GM23338 (cell line): Measurements from ENCODE around the gene FTO. TPM values are rescaled to one million over a fixed set of nuclear protein-coding genes. Genes with fewer than 3 reads are reported as not detected.

Source experiments
- ATAC-seq: fragments of 200-7000 bp; cut with Tn5 transposase; 3 replicates; pipeline ENCODE4 v1.9.1; 2020
- DNase-seq: peaks from one replicate; pipeline ENCODE4 v3.0.0-alpha.2; 2015; ENCODE audit warnings: low spot score
- H2AFZ ChIP-seq: fragments of 200-600 bp; sonication (generic); 2 replicates; pipeline ENCODE4 v1.8.0; 2016; ENCODE audit warnings: antibody characterized with exemption, mild to moderate bottlenecking, moderate library complexity
- H3F3A ChIP-seq: fragments of 200-600 bp; sonication (generic); replicated peaks from 2 replicates; pipeline ENCODE4 v1.8.0; 2017; ENCODE audit warnings: antibody characterized with exemption, mixed run types, low read depth
- H3K27ac ChIP-seq: fragments of 200-600 bp; sonication (generic); 2 replicates; pipeline ENCODE4 v1.6.1; 2016; ENCODE audit warnings: low read depth
- H3K27me3 ChIP-seq: fragments of 200-600 bp; sonication (generic); 2 replicates; pipeline ENCODE4 v1.8.0; 2016; ENCODE audit warnings: mild to moderate bottlenecking, mixed run types, moderate library complexity; ENCODE audit not compliant: insufficient read depth
- H3K36me3 ChIP-seq: fragments of 200-600 bp; sonication (generic); 2 replicates; pipeline ENCODE4 v1.8.0; 2016; ENCODE audit warnings: mild to moderate bottlenecking; ENCODE audit not compliant: insufficient read depth
- H3K4me1 ChIP-seq: fragments of 200-600 bp; sonication (generic); 2 replicates; pipeline ENCODE4 v1.8.0; 2016; ENCODE audit warnings: mild to moderate bottlenecking, moderate library complexity; ENCODE audit not compliant: insufficient read depth
- H3K4me2 ChIP-seq: fragments of 200-600 bp; sonication (generic); 2 replicates; pipeline ENCODE4 v1.7.1; 2017; ENCODE audit warnings: mixed run types
- H3K4me3 ChIP-seq: fragments of 200-600 bp; sonication (generic); 2 replicates; pipeline ENCODE4 v1.6.1; 2016; ENCODE audit warnings: mixed run types
- H3K79me2 ChIP-seq: fragments of 200-600 bp; sonication (generic); replicated peaks from 2 replicates; pipeline ENCODE4 v1.8.0; 2017; ENCODE audit warnings: mild to moderate bottlenecking; ENCODE audit not compliant: insufficient read depth
- H3K9me2 ChIP-seq: fragments of 200-600 bp; sonication (generic); 2 replicates; pipeline ENCODE4 v1.8.0; 2017; ENCODE audit not compliant: insufficient read depth
- H4K20me1 ChIP-seq: fragments of 200-600 bp; sonication (generic); replicated peaks from 2 replicates; pipeline ENCODE4 v1.8.0; 2017; ENCODE audit warnings: mild to moderate bottlenecking; ENCODE audit not compliant: insufficient read depth
- H3K27ac Mint-ChIP-seq: 2 replicates; pipeline ENCODE4 v1.8.0; 2020; ENCODE audit warnings: inconsistent platforms, mild to moderate bottlenecking, moderate library complexity, mixed read lengths
- H3K27me3 Mint-ChIP-seq: 3 replicates; pipeline ENCODE4 v1.8.0; 2022; ENCODE audit warnings: low read depth, mild to moderate bottlenecking, moderate library complexity, mixed read lengths, inconsistent platforms; ENCODE audit not compliant: insufficient read depth, poor library complexity
- H3K36me3 Mint-ChIP-seq: 3 replicates; pipeline ENCODE4 v1.8.0; 2021; ENCODE audit warnings: low read depth, mild to moderate bottlenecking, inconsistent platforms, moderate library complexity, mixed read lengths
- H3K4me1 Mint-ChIP-seq: 3 replicates; pipeline ENCODE4 v1.8.0; 2020; ENCODE audit warnings: mild to moderate bottlenecking, inconsistent platforms, mixed read lengths
- H3K4me3 Mint-ChIP-seq: 3 replicates; pipeline ENCODE4 v1.8.0; 2021; ENCODE audit warnings: moderate library complexity, mild to moderate bottlenecking, inconsistent platforms, mixed read lengths
- H3K9me3 Mint-ChIP-seq: 3 replicates; pipeline ENCODE4 v1.8.0; 2020; ENCODE audit warnings: moderate library complexity, mild to moderate bottlenecking, inconsistent platforms, mixed read lengths
- CREB1 ChIP-seq: fragments of 250-450 bp; sonication (Bioruptor Pico); IDR thresholded peaks from 2 replicates; pipeline ENCODE4 v1.5.0; 2020; ENCODE audit warnings: low read depth, mild to moderate bottlenecking, moderate library complexity
- CTCF ChIP-seq, 2 experiments: fragments of 200-600 bp in 1 of 2; sonication (generic) in 1 of 2; conservative IDR thresholded peaks; 2 replicates each; pipeline versions ENCODE4 v1.5.1 to v1.6.1; 2016 to 2017; ENCODE audit warnings: antibody characterized with exemption in 2 of 2, low read depth in 2 of 2, mild to moderate bottlenecking in 2 of 2, moderate library complexity in 1 of 2
- ETS1 ChIP-seq: IDR thresholded peaks from 2 replicates; pipeline ENCODE4 v1.6.1; 2016; ENCODE audit warnings: antibody characterized with exemption
- EZH2 ChIP-seq: fragments of 200-600 bp; sonication (generic); IDR thresholded peaks from one replicate; pipeline ENCODE4 v1.8.0; 2017; ENCODE audit warnings: antibody characterized with exemption, mild to moderate bottlenecking, low read depth; ENCODE audit not compliant: unreplicated experiment
- EZH2phosphoT487 ChIP-seq: fragments of 200-600 bp; sonication (generic); IDR thresholded peaks from one replicate; pipeline ENCODE4 v1.8.1; 2018; ENCODE audit warnings: antibody characterized with exemption; ENCODE audit not compliant: unreplicated experiment
- JUNB ChIP-seq: IDR thresholded peaks from one replicate; pipeline ENCODE4 v1.6.1; 2016; ENCODE audit warnings: antibody characterized with exemption; ENCODE audit not compliant: unreplicated experiment
- NANOG ChIP-seq: IDR thresholded peaks from 2 replicates; pipeline ENCODE4 v1.6.1; 2016; ENCODE audit warnings: antibody characterized with exemption, borderline replicate concordance
- POLR2AphosphoS5 ChIP-seq: IDR thresholded peaks from 2 replicates; pipeline ENCODE4 v1.6.1; 2016; ENCODE audit warnings: antibody characterized with exemption, low read depth
- REST ChIP-seq: IDR thresholded peaks from one replicate; pipeline ENCODE4 v1.6.1; 2018; ENCODE audit warnings: antibody characterized with exemption; ENCODE audit not compliant: unreplicated experiment
- STAT1 ChIP-seq: IDR thresholded peaks from one replicate; pipeline ENCODE4 v1.6.1; 2016; ENCODE audit warnings: antibody characterized with exemption; ENCODE audit not compliant: unreplicated experiment
- ZNF114 ChIP-seq: fragments of 250-450 bp; sonication (Bioruptor Pico); IDR thresholded peaks from 2 replicates; pipeline ENCODE4 v1.5.0; 2020; ENCODE audit warnings: mild to moderate bottlenecking, moderate library complexity
- ZNF331 ChIP-seq: fragments of 250-450 bp; sonication (Bioruptor Pico); IDR thresholded peaks from 2 replicates; pipeline ENCODE4 v1.5.0; 2020; ENCODE audit warnings: low read depth, mild to moderate bottlenecking, moderate library complexity
- ZNF462 ChIP-seq: fragments of 250-450 bp; sonication (Bioruptor Pico); IDR thresholded peaks from 2 replicates; pipeline ENCODE4 v1.5.0; 2020; ENCODE audit warnings: mild to moderate bottlenecking, moderate library complexity
- polyA plus RNA-seq: library from polyadenylated mRNA; unstranded; fragments of >200 nt; fragmentation: Nextera tagmentation; extraction: Ambion mirVana; gene quantifications from 2 replicates; pipeline ENCODE4 v1.2.1, GENCODE V29; 2016
- total RNA-seq: library from RNA; depleted of rRNA; stranded (reverse); fragments of >200 nt; shearing (Covaris generic); gene quantifications from 2 replicates; pipeline ENCODE4 v1.2.3, GENCODE V29; 2014

FTO gene
- total and polyA plus RNA-seq, 2 experiments from 2014 or later: 17.7 to 69.6 TPM

- Histone ChIP-seq H3K4me1 (no peaks in the 10 kb centered on the region), H3K9me2 (no peaks in the 10 kb centered on the region), H3K79me2 (peaks cover 50% of the 10 kb centered on the region), H3K27ac (no peak overlapping the region), H4K20me1 (peaks cover 12% of the 10 kb centered on the region), H3F3A (no peaks in the 10 kb centered on the region), H2AFZ (no peak overlapping the region), H3K27me3 (no peaks in the 10 kb centered on the region), H3K4me2 (no peak overlapping the region), H3K4me3 (no peak overlapping the region), H3K36me3 (no peaks in the 10 kb centered on the region)
- no peaks in the 10 kb centered on the region for H3K36me3 Mint-ChIP-seq
- DNase-seq: no peak
- H3K27me3 Mint-ChIP-seq: peaks cover 2% of the 10 kb centered on the region
- H3K4me3 Mint-ChIP-seq: no peak overlapping the region
- H3K9me3 Mint-ChIP-seq: no peaks in the 10 kb centered on the region
- ATAC-seq: no peak
- H3K27ac Mint-ChIP-seq: no peak overlapping the region
- no peak for TF ChIP-seq ZNF114 (CRISPR knock-in tag)
- no peak for TF ChIP-seq ZNF462 (CRISPR knock-in tag)
- TF ChIP-seq ETS1: no peak
- no peak for TF ChIP-seq JUNB
- TF ChIP-seq STAT1: no peak
- TF ChIP-seq POLR2AphosphoS5: no peak
- TF ChIP-seq REST: no peak
- no peak for TF ChIP-seq ZNF331 (CRISPR knock-in tag)
- TF ChIP-seq NANOG: no peak
- TF ChIP-seq CREB1 (CRISPR knock-in tag): no peak
- TF ChIP-seq EZH2phosphoT487: no peak
- TF ChIP-seq EZH2: no peak
- no peak for TF ChIP-seq CTCF (conservative IDR thresholded peaks at IDR 0.05; ENCODE audit: low read depth in 2 of 2)
- H3K4me1 Mint-ChIP-seq: peaks cover 4% of the 10 kb centered on the region; the same call in 1 of the 3 replicates
These were observed 33.6 kb downstream of the FTO start for GRCh38 chr16:53737552-53737951.
